Measurements from ENCODE around the gene CCDC187. TPM values are rescaled to one million over a fixed set of nuclear protein-coding genes. Genes with fewer than 3 reads are reported as not detected.

CCDC187 gene
- total and polyA plus RNA-seq, 2 of the 4 experiments (the other 2 are of a cell fraction) = not detected

DNA sequence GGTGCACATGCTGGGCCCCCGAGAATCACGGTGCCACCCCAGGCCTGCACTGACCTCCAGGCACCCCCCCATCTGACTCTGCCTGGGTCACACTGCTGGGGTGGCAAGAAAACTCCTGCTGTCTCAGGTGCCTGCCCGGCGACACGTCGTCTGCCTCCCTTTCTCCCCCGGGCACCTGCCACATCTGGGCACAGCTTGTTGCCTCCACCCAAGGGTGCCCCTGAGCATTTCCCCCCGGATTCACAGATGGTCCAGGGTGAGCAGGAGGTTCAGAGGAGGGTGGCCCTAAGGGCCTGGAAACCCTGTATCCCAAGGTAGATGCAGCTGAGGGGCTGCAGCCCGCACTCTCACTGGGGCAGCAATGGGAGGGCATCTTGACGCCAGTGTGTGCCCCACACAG, 43.4 kb downstream of the CCDC187 start:
- no peak overlapping the region for H3K14ac ChIP-seq (replicated peaks; ENCODE audit: low read depth, low read length)
- H2BK120ac ChIP-seq (ENCODE audit: low read depth, low read length) = no peak overlapping the region
- H4K8ac ChIP-seq (ENCODE audit: low read depth in 2 of 2, low read length in 2 of 2) = no peak overlapping the region
- H2AK9ac ChIP-seq (replicated peaks; ENCODE audit: low read depth, low read length, poor library complexity) = no peak overlapping the region
- no peaks in the 10 kb centered on the region for H3K9me3 ChIP-seq (ENCODE audit: control insufficient read depth, insufficient read depth, low read length)
- no peaks in the 10 kb centered on the region for H4K20me1 ChIP-seq (ENCODE audit: insufficient read depth, low read length)
- H2BK15ac ChIP-seq (ENCODE audit: low read depth, low read length) = no peak overlapping the region
- no peaks in the 10 kb centered on the region for H3K4me1 ChIP-seq (ENCODE audit: control insufficient read depth, insufficient read depth, low read length)
- TF ChIP-seq RFX5 (IDR thresholded peaks at IDR 0.05; ENCODE audit: low read depth, low read length) = no peak
- in situ Hi-C loops (cut with MboI; ENCODE audit: low sequenced_read_pairs) (no loop called here), dilution Hi-C loops (cut with HindIII; ENCODE audit: low sequenced_read_pairs, unreplicated experiment) (no loop called here), intact Hi-C loops (cut with micrococcal nuclease) (no loop called here)
- no peak overlapping the region for H4K91ac ChIP-seq (ENCODE audit: insufficient read depth, low read depth, low read length)
- no peaks in the 10 kb centered on the region for H3K9me1 ChIP-seq (ENCODE audit: insufficient read depth, low read length)
- no peaks in the 10 kb centered on the region for H3K36me3 ChIP-seq (ENCODE audit: control insufficient read depth, insufficient read depth, low read length)
- no peak overlapping the region for H2BK5ac ChIP-seq (ENCODE audit: low read depth, low read length, poor library complexity, severe bottlenecking)
- no peak overlapping the region for H3K4me3 ChIP-seq (ENCODE audit: insufficient read depth, low read depth, low read length)
- ATAC-seq (ENCODE audit: low read depth) = no peak
- DNase-seq = no peak
- H3K23ac ChIP-seq (ENCODE audit: low read depth, low read length) = no peak overlapping the region
- H3K4me2 ChIP-seq (ENCODE audit: low read depth, low read length) = no peak overlapping the region
- H3K27ac ChIP-seq (ENCODE audit: insufficient read depth, low read length) = no peak overlapping the region
- H3K9ac ChIP-seq (ENCODE audit: low read depth, low read length) = no peak overlapping the region
- no peak overlapping the region for H4K5ac ChIP-seq (ENCODE audit: low read depth, low read length)
- no peak overlapping the region for H2BK20ac ChIP-seq (ENCODE audit: low read depth, low read length)
- no peak overlapping the region for H3K56ac ChIP-seq (ENCODE audit: extremely low read depth, insufficient read depth, low read length)
- H2AFZ ChIP-seq (replicated peaks; ENCODE audit: low read length, poor library complexity) = no peak overlapping the region
- no peak overlapping the region for H2AK5ac ChIP-seq (ENCODE audit: low read depth, low read length)
- H3K18ac ChIP-seq (ENCODE audit: low read depth, low read length) = no peak overlapping the region
- H3K79me1 ChIP-seq (ENCODE audit: low read depth in 1 of 2, low read length in 2 of 2) = no peaks in the 10 kb centered on the region
- BruUV-seq (replicated peaks) = no TSS peak
- peaks cover 28% of the 10 kb centered on the region for H3K27me3 ChIP-seq (ENCODE audit: control insufficient read depth, insufficient read depth, low read length)
- 90% methylated on average over 4 of the region's 10 CpGs; no CpG with 5 or more reads in 1 of the 2 experiments for WGBS, 2 experiments (ENCODE audit: extremely low coverage in 2 of 2, insufficient read length in 1 of 2)
- POLR2A ChIA-PET (ENCODE audit: unreplicated experiment) = no interaction called here
- no peak overlapping the region for H3K4ac ChIP-seq (ENCODE audit: low read depth, low read length)
- CTCF ChIA-PET = no interaction called here
